NCI-H446 (cell line): ENCODE measurements around the gene SAP25.
A peak's percentile ranks its signal among the peaks of the same experiment; 100 is the strongest.
"Not testable (repeated sequence)": the region's sequence is repeated elsewhere in the genome, so short reads cannot be mapped to it uniquely, and the experiment has no call there.

Experiments used
- DNase-seq, 2 experiments: peaks; one replicate each; lab custom pipeline; 2025; lab: John Stamatoyannopoulos, UW

Gene SAP25

GRCh38 chr7:100561491-100562194, 12.1 kb downstream of the SAP25 start:
- DNase-seq: no peak

- DNase-seq: no peak
Measured at GRCh38 chr7:100559127-100559526, 14.6 kb downstream of the SAP25 start.

- no peak for DNase-seq
Measured at GRCh38 chr7:100556541-100556940, 17.2 kb downstream of the SAP25 start.

GRCh38 chr7:100555701-100556100, 18.0 kb downstream of the SAP25 start:
- no peak for DNase-seq

GRCh38 chr7:100553032-100553431, 20.7 kb downstream of the SAP25 start:
- DNase-seq: no peak

GRCh38 chr7:100552532-100552931, 21.2 kb downstream of the SAP25 start:
- no peak for DNase-seq

GRCh38 chr7:100548446-100548845, 25.3 kb downstream of the SAP25 start:
- DNase-seq: not testable (repeated sequence)

- peak in 1 of 2 experiments; percentile 11 for DNase-seq
Measured at GRCh38 chr7:100547872-100548271, 25.8 kb downstream of the SAP25 start.

GRCh38 chr7:100546926-100547800, 26.5 kb downstream of the SAP25 start:
- DNase-seq: no peak

GRCh38 chr7:100546129-100546925, 27.4 kb downstream of the SAP25 start:
- DNase-seq: no peak

- no peak for DNase-seq
Measured at GRCh38 chr7:100545360-100546128, 28.2 kb downstream of the SAP25 start.

- no peak for DNase-seq
Measured at GRCh38 chr7:100544967-100545359, 28.7 kb downstream of the SAP25 start.

- no peak for DNase-seq
Measured at GRCh38 chr7:100544386-100544785, 29.3 kb downstream of the SAP25 start.

- no peak for DNase-seq
Measured at GRCh38 chr7:100543586-100543985, 30.1 kb downstream of the SAP25 start.

- DNase-seq: not testable (repeated sequence)
Measured at GRCh38 chr7:100541309-100541708, 32.4 kb downstream of the SAP25 start.

GRCh38 chr7:100540073-100540723, 33.5 kb downstream of the SAP25 start:
- no peak for DNase-seq

- no peak for DNase-seq
Measured at GRCh38 chr7:100539436-100540006, 34.2 kb downstream of the SAP25 start.

- peak; percentile 96 to 99 for DNase-seq
Measured at GRCh38 chr7:100538654-100539435, 34.9 kb downstream of the SAP25 start, which contains the start of gene AGFG2. Gene AGFG2, plus strand, starts transcription at chr7:100539203. Its CDS starts 144 bp downstream, at chr7:100539347.

GRCh38 chr7:100538348-100538653, 35.4 kb downstream of the SAP25 start:
- DNase-seq: no peak

- DNase-seq: not testable (repeated sequence)
Measured at GRCh38 chr7:100536695-100537094, 37.0 kb downstream of the SAP25 start.
